Ramos (cell line): ENCODE results near the gene MRAP.
"Not testable (repeated sequence)": the region's sequence is repeated elsewhere in the genome, so short reads cannot be mapped to it uniquely, and the experiment has no call there.

Source experiments
- in situ Hi-C: fragments of 300-500 bp; cut with MboI; formaldehyde crosslinking; loops from one replicate; pipeline ENCODE4 v1.14.3; 2022; ENCODE audit warnings: low sequenced_read_pairs; ENCODE audit not compliant: unreplicated experiment

MRAP gene

GRCh38 chr21:32297449-32297848 lies 1.2 kb upstream of the MRAP start:
- in situ Hi-C loops, result no loop called here

- in situ Hi-C loops, result no loop called here
Measured at GRCh38 chr21:32298148-32298559, 501 bp upstream of the MRAP start.

DNA sequence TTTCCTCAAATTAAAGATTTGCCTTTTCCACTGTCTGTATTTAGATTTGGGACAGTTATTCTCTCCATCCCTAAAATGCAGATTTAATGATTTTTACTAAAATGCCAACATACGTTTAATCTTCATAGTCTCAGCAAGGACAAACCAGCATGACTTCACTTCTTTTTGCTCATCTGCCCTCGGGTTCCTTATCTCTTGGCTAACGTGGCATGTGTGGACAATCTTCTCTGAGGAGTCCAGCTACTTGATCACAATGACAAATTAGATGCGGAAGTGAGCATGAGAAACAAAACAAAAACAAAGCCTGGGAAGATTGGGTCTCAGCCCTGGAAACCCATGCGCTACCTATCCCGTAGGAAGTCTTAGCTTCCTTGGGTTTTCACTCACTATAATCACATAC lies 1.0 kb downstream of the MRAP start:
- in situ Hi-C loops, result no loop called here

DNA sequence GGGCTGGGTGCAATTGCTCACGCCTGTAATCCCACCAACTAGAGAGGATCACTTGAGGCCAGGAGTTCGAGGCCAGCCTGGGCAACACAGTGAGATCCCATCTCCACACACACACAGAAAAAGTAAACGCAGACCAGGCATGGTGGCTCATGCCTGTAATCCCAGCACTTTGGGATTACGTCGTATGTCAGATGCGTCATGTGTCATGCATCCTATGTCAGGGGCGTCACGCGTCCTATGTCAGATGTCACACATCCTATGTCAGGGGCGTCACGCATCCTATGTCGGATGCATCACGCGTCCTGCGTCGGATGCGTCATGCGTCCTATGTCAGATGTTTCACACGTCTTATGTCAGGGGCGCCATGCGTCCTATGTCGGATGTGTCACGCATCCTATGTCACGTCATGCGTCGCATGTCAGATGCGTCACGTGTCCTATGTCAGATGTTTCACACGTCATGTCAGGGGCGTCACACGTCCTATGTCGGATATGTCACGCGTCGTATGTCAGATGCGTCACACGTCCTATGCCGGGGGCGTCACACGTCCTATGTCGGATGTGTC lies 1.5 kb downstream of the MRAP start:
- in situ Hi-C loops, result no loop called here

DNA sequence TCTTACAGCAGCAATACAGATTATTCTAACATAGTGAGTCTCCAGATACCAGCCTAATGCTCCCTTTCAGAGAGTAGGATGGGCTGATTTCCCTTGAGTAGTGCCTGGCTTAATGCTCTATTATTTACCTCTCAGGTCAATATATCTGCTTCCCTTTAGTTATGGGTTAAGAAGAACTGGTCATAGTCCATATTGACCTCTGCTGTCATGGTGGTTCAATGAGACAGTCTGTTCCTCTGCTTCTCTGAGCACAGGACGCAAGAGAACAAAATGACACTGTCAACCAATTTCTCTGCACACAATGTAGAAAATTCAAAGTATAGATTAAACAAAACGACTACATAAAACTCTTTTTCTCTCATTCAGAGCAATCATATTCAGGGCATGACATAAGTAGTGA lies 2.9 kb downstream of the MRAP start:
- in situ Hi-C loops, result no loop called here

- in situ Hi-C loops, result no loop called here
Measured at GRCh38 chr21:32302560-32302959, 3.9 kb downstream of the MRAP start.

GRCh38 chr21:32303385-32303784 lies 4.7 kb downstream of the MRAP start:
- in situ Hi-C loops, result no loop called here

DNA sequence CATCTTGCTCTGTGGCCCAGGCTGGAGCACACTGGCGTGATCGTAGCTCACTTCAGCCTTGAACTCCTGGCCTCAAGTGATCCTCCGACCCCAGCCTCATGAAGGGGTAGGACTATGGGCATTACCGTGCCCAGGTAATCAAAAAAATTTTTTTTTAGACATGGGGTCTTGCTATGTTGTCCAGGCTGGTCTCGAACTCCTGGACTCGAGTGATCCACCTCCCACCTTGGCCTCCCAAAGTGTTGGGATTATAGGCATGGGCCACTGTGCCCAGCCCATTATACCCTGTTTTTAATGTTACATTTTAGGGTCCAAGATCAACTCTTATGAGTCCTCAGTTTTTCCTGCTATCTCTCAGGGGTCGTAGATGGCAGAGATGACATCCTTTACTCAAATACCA lies 6.3 kb downstream of the MRAP start:
- in situ Hi-C loops, result no loop called here

DNA sequence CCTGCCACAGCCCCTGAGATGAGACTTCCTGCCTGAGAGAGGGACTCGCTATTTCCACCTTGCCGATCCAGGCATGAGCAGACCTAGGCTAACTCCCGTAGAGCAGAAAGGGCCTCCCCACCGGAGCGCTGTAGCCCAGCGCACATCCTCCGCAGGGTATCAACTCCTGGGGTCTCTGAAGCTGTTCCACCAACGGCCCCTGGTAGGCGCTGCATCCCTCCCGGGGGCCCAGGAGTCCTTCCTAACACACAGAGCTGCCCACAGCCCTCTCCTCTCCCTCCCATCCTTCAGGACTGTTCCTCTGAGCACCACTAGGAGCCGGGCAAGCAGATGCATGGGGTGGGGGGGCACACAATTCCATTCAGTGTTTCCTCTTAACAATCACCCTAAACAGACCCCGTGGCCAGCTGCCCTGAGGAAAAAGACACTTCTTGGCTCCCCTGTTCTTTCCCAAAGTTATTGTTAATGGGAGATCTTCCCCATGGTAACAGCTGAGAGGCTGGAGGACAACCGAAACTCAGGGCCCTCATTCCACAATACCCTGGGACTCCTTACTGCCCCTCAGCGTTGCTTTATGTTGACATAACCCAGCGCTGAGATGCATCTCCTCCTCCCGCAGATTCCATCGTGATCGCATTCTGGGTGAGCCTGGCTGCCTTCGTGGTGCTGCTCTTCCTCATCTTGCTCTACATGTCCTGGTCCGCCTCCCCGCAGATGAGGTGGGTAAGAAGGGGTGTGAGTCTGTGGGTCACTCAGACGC lies 7.5 kb downstream of the MRAP start:
- in situ Hi-C loops, result no loop called here

DNA sequence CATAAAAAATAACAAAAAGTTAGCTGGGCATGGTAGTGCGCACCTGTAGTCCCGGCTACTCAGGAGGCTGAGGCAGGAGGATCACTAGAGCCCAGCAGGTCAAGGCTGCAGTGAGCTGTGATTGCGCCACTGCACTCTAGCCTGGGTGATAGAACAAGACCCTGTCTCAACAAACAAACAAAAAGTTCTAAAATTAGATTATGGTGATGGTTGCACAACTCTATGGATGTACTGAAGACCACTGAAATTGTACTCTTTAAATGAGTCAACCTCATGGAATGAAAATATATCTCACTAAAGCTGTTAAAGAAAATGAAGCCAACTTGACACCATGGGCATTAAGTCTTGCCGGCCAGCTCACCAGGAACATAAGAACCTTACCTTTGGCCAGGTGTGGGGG lies 9.1 kb downstream of the MRAP start:
- in situ Hi-C loops, result no loop called here

GRCh38 chr21:32308696-32309095 lies 10.0 kb downstream of the MRAP start:
- in situ Hi-C loops, result no loop called here

- in situ Hi-C loops, result no loop called here
Measured at GRCh38 chr21:32309906-32310460, 11.3 kb downstream of the MRAP start.

- in situ Hi-C loops, result not testable (repeated sequence)
Measured at GRCh38 chr21:32310976-32311375, 12.3 kb downstream of the MRAP start.

DNA sequence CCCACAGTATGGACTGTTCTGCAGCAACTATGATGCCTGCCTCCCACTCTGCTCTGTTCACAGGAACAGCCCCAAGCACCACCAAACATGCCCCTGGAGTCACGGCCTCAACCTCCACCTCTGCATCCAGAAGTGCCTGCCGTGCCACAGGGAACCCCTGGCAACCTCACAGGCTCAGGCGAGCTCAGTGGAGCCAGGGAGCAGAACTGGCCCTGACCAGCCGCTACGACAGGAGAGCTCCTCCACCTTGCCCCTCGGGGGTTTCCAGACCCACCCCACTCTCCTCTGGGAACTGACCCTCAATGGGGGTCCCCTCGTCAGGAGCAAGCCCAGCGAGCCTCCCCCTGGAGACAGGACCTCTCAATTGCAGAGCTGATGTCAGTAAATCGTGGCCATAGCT lies 13.0 kb downstream of the MRAP start:
- in situ Hi-C loops, result no loop called here

- in situ Hi-C loops, result no loop called here
Measured at GRCh38 chr21:32312326-32312725, 13.7 kb downstream of the MRAP start.

GRCh38 chr21:32312976-32313375 lies 14.3 kb downstream of the MRAP start:
- in situ Hi-C loops, result no loop called here

- in situ Hi-C loops, result no loop called here
Measured at GRCh38 chr21:32314806-32315205, 16.2 kb downstream of the MRAP start.

DNA sequence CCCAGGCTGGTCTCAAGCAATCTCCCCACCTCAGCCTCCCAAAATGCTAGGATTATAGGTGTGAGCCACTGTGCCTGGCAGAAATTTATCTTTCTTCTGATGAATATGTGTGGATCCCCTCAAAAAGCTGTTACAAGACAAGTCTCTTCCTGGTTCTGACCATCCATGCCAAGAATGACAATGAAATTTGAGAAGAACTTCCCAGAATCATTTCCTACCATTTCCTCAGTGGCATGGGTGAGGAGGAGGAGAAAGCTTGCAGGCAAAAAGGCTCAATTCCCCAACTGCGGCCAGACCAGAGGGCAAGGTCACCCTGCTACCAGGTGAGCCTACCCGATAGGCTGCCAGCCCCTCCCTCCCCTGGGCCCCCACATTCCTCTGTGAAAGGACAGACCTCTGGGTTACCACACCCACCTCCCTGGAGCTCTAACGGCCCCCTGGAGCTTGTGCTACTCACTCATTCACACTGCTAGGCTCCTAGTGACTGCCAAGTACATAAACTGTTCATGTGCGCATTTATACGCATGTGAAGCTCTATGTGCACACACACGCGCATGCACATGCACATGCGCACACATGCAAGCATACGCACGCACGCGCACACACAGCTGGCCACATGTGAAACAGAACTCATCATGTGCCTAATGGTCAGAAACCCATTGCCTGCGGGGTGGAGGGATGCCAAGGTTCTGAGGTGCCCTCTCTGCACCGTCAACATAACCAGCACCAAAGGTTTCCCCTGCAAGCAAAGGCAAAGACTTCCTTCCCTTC lies 17.0 kb downstream of the MRAP start:
- in situ Hi-C loops, result no loop called here

GRCh38 chr21:32316361-32317215 lies 17.9 kb downstream of the MRAP start:
- in situ Hi-C loops, result no loop called here

DNA sequence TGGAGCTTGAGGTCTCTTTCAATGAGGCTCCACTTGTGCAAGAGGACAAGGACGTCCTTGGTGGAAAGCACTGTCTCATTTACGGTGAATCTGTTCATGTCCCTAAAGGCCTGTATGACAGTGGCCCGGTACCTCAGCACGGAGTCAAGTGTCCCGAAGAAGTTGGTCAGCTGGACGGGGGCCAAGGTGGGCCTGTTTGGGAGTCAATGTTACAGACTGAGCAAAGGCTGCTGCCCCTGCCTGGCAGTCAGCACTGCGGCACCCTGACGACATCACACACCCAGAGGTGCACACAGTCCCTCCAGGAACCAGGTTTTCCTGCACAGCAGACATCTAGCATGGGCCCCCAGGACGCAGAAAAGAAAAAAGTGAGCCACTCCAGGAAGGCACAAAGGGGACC lies 19.1 kb downstream of the MRAP start:
- in situ Hi-C loops, result no loop called here
